Esophagus muscularis mucosa (tissue), 4 donors: ENCODE data around the gene ARMC2. TPM values are rescaled to one million over a fixed set of nuclear protein-coding genes. Genes with fewer than 3 reads are reported as not detected.

Experiments
- DNase-seq: peaks from one replicate; pipeline ENCODE4 v3.0.0-alpha.2; 2017; ENCODE audit errors: extremely low spot score
- H3K27ac ChIP-seq, 4 donors: fragments of 200-600 bp; sonication (generic); replicated peaks in 1 of 4; 1 replicate in 3 of 4; 2 replicates in 1 of 4; pipeline ENCODE4 v1.5.1; 2016 to 2019; ENCODE audit warnings: mild to moderate bottlenecking in 1 of 4
- H3K27me3 ChIP-seq, 4 donors: fragments of 200-600 bp; sonication (generic); one replicate each; pipeline versions ENCODE4 v1.5.1 to v1.6.0; 2016 to 2019
- H3K36me3 ChIP-seq, 4 donors: fragments of 200-600 bp; sonication (generic); one replicate each; pipeline ENCODE4 v1.5.1; 2016 to 2019
- H3K4me1 ChIP-seq, 4 donors: fragments of 200-600 bp; sonication (generic); one replicate each; pipeline ENCODE4 v1.5.1; 2016 to 2019
- H3K4me3 ChIP-seq, 4 donors: fragments of 200-600 bp; sonication (generic); 1 replicate in 2 of 4; 2 replicates in 2 of 4; pipeline ENCODE4 v1.5.1; 2016 to 2019; ENCODE audit warnings: mild to moderate bottlenecking in 4 of 4, moderate library complexity in 1 of 4
- H3K9me3 ChIP-seq, 4 donors: fragments of 200-600 bp; sonication (generic); 1 replicate in 3 of 4; 2 replicates in 1 of 4; pipeline ENCODE4 v1.5.1; 2016 to 2019
- EP300 ChIP-seq: sonication (generic); formaldehyde crosslinking; IDR thresholded peaks from one replicate; pipeline ENCODE4 v1.6.1; 2017; ENCODE audit warnings: antibody characterized with exemption
- POLR2A ChIP-seq: fragments of 450-650 bp; IDR thresholded peaks from one replicate; pipeline ENCODE4 v1.6.1; 2017; ENCODE audit warnings: antibody characterized with exemption, moderate library complexity, mild to moderate bottlenecking, low read depth
- POLR2AphosphoS5 ChIP-seq, 2 donors: sonication (generic); formaldehyde crosslinking; IDR thresholded peaks; one replicate each; pipeline ENCODE4 v1.6.1; 2017; ENCODE audit warnings: antibody characterized with exemption in 2 of 2
- WGBS: methylation state at CpG from one replicate; pipeline ENCODE4 v1.1.5; 2018; 5-methylcytosine and 5-hydroxymethylcytosine counted together
- intact Hi-C: fragments of 100-400 bp; cut with DNase I; formaldehyde crosslinking; loops from one replicate; pipeline ENCODE4 v1.15.1; 2023
- small RNA-seq, 3 donors: library from RNA; depleted of rRNA; stranded (forward); fragments of <200 nt; gene quantifications; one replicate each; pipeline ENCODE3, GENCODE V24; 2016
- total RNA-seq, 4 donors: library from RNA; depleted of rRNA; stranded (reverse); fragments of >200 nt; gene quantifications; one replicate each; pipeline versions ENCODE4 v1.1.0 to v1.2.1, GENCODE V29; 2016
- TF ChIP-seq, protein P1 (sequence below), 3 experiments: fragments of 200-600 bp in 2 of 3; fragments of 450-650 bp in 1 of 3; sonication (generic) in 2 of 3; IDR thresholded peaks; one replicate each; pipeline ENCODE4 v1.5.1; 2017 to 2019; ENCODE audit warnings: antibody characterized with exemption in 3 of 3, mild to moderate bottlenecking in 2 of 3, moderate library complexity in 1 of 3

ARMC2 gene
- total RNA-seq, 4 donors from 2014 or later = 2.1 to 5.1 (median 3.2) TPM

DNA sequence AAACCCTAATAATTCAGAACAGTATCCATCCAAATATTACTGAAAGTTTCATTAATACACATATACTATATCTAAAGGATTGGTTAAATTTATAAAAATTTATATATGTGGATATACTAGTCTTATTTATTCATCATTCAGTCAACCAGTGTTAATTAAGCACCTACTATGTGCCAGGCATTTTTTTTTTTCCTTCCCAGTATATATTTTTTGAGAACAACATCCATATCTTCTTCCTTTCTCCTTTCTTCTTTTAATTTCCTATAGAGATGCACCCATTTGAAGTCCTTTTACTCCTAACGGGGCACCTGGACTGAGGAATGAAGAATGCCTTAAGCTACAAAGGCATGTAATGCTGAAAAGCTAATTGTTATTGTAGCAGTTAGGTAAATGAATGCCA is 173.6 kb downstream of the ARMC2 start:
- Histone ChIP-seq H3K4me3 (no peak overlapping the region), H3K9me3 (peaks cover 0 to 7% (median 0%) of the 10 kb centered on the region in 4 donors), H3K27ac (no peak overlapping the region), H3K4me1 (peaks cover 24 to 42% (median 31%) of the 10 kb centered on the region in 4 donors), H3K36me3 (no peaks in the 10 kb centered on the region), H3K27me3 (no peaks in the 10 kb centered on the region)
- WGBS = 93% methylated on average over 1 of the region's 1 CpG
- TF ChIP-seq POLR2AphosphoS5 (IDR thresholded peaks at IDR 0.05) (no peak), POLR2A (no peak), EP300 (no peak)
- TF ChIP-seq, protein P1, sequence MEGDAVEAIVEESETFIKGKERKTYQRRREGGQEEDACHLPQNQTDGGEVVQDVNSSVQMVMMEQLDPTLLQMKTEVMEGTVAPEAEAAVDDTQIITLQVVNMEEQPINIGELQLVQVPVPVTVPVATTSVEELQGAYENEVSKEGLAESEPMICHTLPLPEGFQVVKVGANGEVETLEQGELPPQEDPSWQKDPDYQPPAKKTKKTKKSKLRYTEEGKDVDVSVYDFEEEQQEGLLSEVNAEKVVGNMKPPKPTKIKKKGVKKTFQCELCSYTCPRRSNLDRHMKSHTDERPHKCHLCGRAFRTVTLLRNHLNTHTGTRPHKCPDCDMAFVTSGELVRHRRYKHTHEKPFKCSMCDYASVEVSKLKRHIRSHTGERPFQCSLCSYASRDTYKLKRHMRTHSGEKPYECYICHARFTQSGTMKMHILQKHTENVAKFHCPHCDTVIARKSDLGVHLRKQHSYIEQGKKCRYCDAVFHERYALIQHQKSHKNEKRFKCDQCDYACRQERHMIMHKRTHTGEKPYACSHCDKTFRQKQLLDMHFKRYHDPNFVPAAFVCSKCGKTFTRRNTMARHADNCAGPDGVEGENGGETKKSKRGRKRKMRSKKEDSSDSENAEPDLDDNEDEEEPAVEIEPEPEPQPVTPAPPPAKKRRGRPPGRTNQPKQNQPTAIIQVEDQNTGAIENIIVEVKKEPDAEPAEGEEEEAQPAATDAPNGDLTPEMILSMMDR (IDR thresholded peaks at IDR 0.05) = no peak
- DNase-seq = no peak
- intact Hi-C loops = no loop called here

DNA sequence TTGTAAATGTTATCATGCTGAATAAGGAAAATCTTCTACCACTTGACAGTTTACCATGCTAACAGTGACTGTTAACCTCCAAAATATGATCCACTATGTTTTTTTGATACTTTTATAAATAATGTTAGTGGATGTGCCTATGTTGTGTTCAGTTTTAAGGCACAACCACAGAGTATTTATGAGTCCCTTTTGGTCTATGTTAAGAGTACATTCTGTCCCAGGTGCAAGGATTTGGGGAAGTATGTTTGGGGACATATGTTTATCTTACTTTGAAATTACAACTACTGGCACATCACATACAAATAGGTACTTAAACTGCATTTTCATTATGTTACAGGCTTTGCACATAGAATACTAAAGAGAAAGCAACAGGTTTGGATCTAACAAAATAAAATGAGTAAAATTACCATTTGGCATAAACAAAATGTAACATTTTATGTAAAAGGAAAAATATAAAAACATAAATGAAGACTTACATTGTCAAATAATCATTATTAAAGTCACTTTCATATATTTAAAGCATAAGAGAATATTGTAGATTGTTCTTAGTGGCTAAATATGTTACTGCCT is 175.2 kb downstream of the ARMC2 start:
- TF ChIP-seq EP300 = no peak
- no peak for TF ChIP-seq POLR2AphosphoS5 (IDR thresholded peaks at IDR 0.05)
- TF ChIP-seq, protein P1 (IDR thresholded peaks at IDR 0.05) = no peak
- no peak for TF ChIP-seq POLR2A
- H3K27me3 ChIP-seq = no peaks in the 10 kb centered on the region
- H3K4me1 ChIP-seq = peaks cover 24 to 42% (median 31%) of the 10 kb centered on the region in 4 donors
- no peak overlapping the region for H3K27ac ChIP-seq
- H3K4me3 ChIP-seq = no peak overlapping the region
- H3K36me3 ChIP-seq = no peaks in the 10 kb centered on the region
- peaks cover 0 to 7% (median 0%) of the 10 kb centered on the region in 4 donors for H3K9me3 ChIP-seq
- no peak for DNase-seq
- intact Hi-C loops = no loop called here

Small RNAs within 50 kb of the gene (small RNA-seq; reads per million reads assigned to genes)
- gene AL445189.2 (0 reads per million in 3 donors), gene Z95118.1 (0 reads per million in 3 donors)

Other genes starting within 250 kb of the ARMC2 start
- gene SESN1, start 246.4 kb downstream of the ARMC2 start, total RNA-seq = 10 to 100 TPM; 50.7 to 80.9 (median 61.8) TPM
- gene CEP57L1, start 247.1 kb downstream of the ARMC2 start, total RNA-seq = 10 to 100 TPM; 11.9 to 19.9 (median 13.9) TPM